ENCODE results near the gene CBX7.

DNA sequence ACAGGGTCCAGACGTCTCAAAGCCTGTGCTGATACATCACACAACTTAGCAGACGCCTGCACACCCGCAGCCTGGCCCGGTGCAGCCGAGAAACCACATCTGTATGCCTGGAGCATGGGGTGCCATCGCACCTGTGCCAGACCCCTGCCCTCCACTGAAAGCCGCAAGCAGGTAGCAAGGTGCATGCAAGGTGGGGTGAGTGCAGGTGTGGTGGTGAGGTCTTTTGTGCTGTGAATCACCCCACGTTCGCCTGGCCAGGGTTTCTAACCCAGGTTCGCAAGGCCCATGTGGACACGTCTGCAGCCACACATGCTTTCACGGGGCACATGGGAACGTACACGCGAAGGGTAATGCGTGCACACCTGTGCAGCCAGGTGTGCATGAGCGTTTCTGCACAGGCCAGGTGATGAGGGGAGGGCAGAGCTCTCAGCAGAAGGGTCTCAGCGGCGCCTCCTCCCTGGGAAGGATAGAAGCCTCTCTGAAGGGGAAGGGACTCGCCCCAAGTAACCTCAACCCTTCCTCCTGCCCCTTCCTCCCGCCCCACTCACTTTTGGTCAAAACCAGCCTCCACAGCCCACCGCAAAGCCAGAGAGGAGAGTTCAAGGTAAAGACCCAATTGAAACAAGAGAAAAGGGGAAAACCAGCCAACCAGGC lies 19.5 kb downstream of the CBX7 start:
- TF ChIP-seq, protein P1, sequence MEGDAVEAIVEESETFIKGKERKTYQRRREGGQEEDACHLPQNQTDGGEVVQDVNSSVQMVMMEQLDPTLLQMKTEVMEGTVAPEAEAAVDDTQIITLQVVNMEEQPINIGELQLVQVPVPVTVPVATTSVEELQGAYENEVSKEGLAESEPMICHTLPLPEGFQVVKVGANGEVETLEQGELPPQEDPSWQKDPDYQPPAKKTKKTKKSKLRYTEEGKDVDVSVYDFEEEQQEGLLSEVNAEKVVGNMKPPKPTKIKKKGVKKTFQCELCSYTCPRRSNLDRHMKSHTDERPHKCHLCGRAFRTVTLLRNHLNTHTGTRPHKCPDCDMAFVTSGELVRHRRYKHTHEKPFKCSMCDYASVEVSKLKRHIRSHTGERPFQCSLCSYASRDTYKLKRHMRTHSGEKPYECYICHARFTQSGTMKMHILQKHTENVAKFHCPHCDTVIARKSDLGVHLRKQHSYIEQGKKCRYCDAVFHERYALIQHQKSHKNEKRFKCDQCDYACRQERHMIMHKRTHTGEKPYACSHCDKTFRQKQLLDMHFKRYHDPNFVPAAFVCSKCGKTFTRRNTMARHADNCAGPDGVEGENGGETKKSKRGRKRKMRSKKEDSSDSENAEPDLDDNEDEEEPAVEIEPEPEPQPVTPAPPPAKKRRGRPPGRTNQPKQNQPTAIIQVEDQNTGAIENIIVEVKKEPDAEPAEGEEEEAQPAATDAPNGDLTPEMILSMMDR (IDR thresholded peaks at IDR 0.05; ENCODE audit: low read depth, low read length), result no peak
- no peak for TF ChIP-seq EZH2phosphoT487 (IDR thresholded peaks at IDR 0.05; ENCODE audit: low read depth)

All from OCI-LY3 (cell line).